Colonic mucosa (tissue), 4 donors: ENCODE measurements around the gene E4F1. TPM values are rescaled to one million over a fixed set of nuclear protein-coding genes. Genes with fewer than 3 reads are reported as not detected.

Experiments used
- DNase-seq: peaks from one replicate; pipeline ENCODE4 v3.0.0-alpha.2; 2020
- H3K27ac ChIP-seq: fragments of 200-600 bp; one replicate; pipeline ENCODE4 v1.8.0; 2021
- H3K27me3 ChIP-seq: fragments of 200-600 bp; one replicate; pipeline ENCODE4 v1.8.0; 2021
- H3K36me3 ChIP-seq: fragments of 200-600 bp; one replicate; pipeline ENCODE4 v1.8.0; 2021
- H3K4me1 ChIP-seq: fragments of 200-600 bp; one replicate; pipeline ENCODE4 v1.8.0; 2021; ENCODE audit warnings: mild to moderate bottlenecking
- H3K4me3 ChIP-seq: fragments of 200-600 bp; one replicate; pipeline ENCODE4 v1.8.0; 2021
- H3K9ac ChIP-seq, 2 donors: one replicate each; pipeline ENCODE4 v1.7.0; 2013; ENCODE audit warnings: control low read depth in 2 of 2, low read depth in 2 of 2, low read length in 2 of 2
- H3K9me3 ChIP-seq: fragments of 200-600 bp; one replicate; pipeline ENCODE4 v1.8.0; 2021
- CTCF ChIP-seq: fragments of 200-600 bp; IDR thresholded peaks from one replicate; pipeline ENCODE4 v1.8.0; 2022; ENCODE audit warnings: antibody characterized with exemption, mild to moderate bottlenecking
- intact Hi-C: fragments of 100-400 bp; cut with DNase I; formaldehyde crosslinking; loops from one replicate; pipeline ENCODE4 v1.14.1; 2022
- total RNA-seq, 2 donors: library from RNA; stranded (reverse); fragmentation: NEBNext Ultra II Directional in 1 of 2; extraction: Animal tissue kit (Norgen Biotek cat#: 25700) in 1 of 2; gene quantifications; one replicate each; pipeline ENCODE4 v1.2.1, GENCODE V29; 2021
- donor health status: healthy.
- donor health status: DM: no; HTN: no; CAD: no.
- donor health status: DM: no; HTN: no; CAD: no.

Gene E4F1
- total RNA-seq, 2 donors from 2014 or later = 19.9 to 37.4 TPM

- no peak for DNase-seq
- H3K9me3 ChIP-seq = no peaks in the 10 kb centered on the region
Observed at GRCh38 chr16:2246301-2246885, 23.0 kb downstream of the E4F1 start.

GRCh38 chr16:2250652-2251295 lies 27.4 kb downstream of the E4F1 start:
- H3K36me3 ChIP-seq = peaks cover 9% of the 10 kb centered on the region
- no peaks in the 10 kb centered on the region for H3K27me3 ChIP-seq
- DNase-seq = peak; percentile 58
- H3K4me1 ChIP-seq = peaks cover 9% of the 10 kb centered on the region
- TF ChIP-seq CTCF = no peak
- H3K4me3 ChIP-seq = peak overlapping the region; percentile 42
- intact Hi-C loops = no loop called here
- H3K9ac ChIP-seq = peak overlapping the region; percentile 70 to 93
- H3K27ac ChIP-seq = peak overlapping the region; percentile 88
- no peaks in the 10 kb centered on the region for H3K9me3 ChIP-seq

More at GRCh38 chr16:2246301-2246885, 23.0 kb downstream of the E4F1 start:
- H3K27ac ChIP-seq = no peak overlapping the region
- peaks cover 10% of the 10 kb centered on the region for H3K36me3 ChIP-seq
- no peak for TF ChIP-seq CTCF
- H3K4me3 ChIP-seq = no peak overlapping the region
- no peak overlapping the region for H3K9ac ChIP-seq
- intact Hi-C loops = no loop called here
- no peaks in the 10 kb centered on the region for H3K27me3 ChIP-seq
- H3K4me1 ChIP-seq = no peaks in the 10 kb centered on the region

GRCh38 chr16:2251296-2252111 lies 28.1 kb downstream of the E4F1 start, which contains the start of gene ECI1:
Gene ECI1, minus strand, starts transcription at chr16:2251587. Its CDS starts 21 bp downstream, at chr16:2251566.
- H3K27me3 ChIP-seq = no peaks in the 10 kb centered on the region
- peaks cover 14% of the 10 kb centered on the region for H3K36me3 ChIP-seq
- intact Hi-C loops = no loop called here
- peak within 1 kb of the TSS; percentile 70 to 93 for H3K9ac ChIP-seq
- H3K4me3 ChIP-seq = peak within 1 kb of the TSS; percentile 42
- peak within 1 kb of the TSS; percentile 88 for H3K27ac ChIP-seq
- peaks cover 9% of the 10 kb centered on the region for H3K4me1 ChIP-seq
- peak; percentile 97 for DNase-seq
- peak; percentile 73 for TF ChIP-seq CTCF
- H3K9me3 ChIP-seq = no peaks in the 10 kb centered on the region

- Histone ChIP-seq H3K36me3 (peaks cover 21% of the 10 kb centered on the region), H3K4me3 (no peak overlapping the region), H3K9me3 (no peaks in the 10 kb centered on the region), H3K4me1 (peaks cover 9% of the 10 kb centered on the region), H3K27ac (no peak overlapping the region), H3K27me3 (no peaks in the 10 kb centered on the region), H3K9ac (no peak overlapping the region)
- no peak for TF ChIP-seq CTCF
- intact Hi-C loops = no loop called here
- DNase-seq = no peak
Observed at GRCh38 chr16:2252806-2253148, 29.4 kb downstream of the E4F1 start.

GRCh38 chr16:2253293-2253692 lies 29.9 kb downstream of the E4F1 start:
- TF ChIP-seq CTCF = no peak
- peaks cover 21% of the 10 kb centered on the region for H3K36me3 ChIP-seq
- H3K27me3 ChIP-seq = no peaks in the 10 kb centered on the region
- intact Hi-C loops = no loop called here
- no peak overlapping the region for H3K27ac ChIP-seq
- no peak overlapping the region for H3K4me3 ChIP-seq
- DNase-seq = no peak
- H3K9ac ChIP-seq = no peak overlapping the region
- H3K4me1 ChIP-seq = peaks cover 9% of the 10 kb centered on the region
- H3K9me3 ChIP-seq = no peaks in the 10 kb centered on the region
